Panc1 (cell line): ENCODE data around the gene FNIP1. TPM values are rescaled to one million over a fixed set of nuclear protein-coding genes. Genes with fewer than 3 reads are reported as not detected.
"Not testable (repeated sequence)": the region's sequence is repeated elsewhere in the genome, so short reads cannot be mapped to it uniquely, and the experiment has no call there.

Experiments used
- ATAC-seq: fragments of 200-7000 bp; cut with Tn5 transposase; 2 replicates; pipeline ENCODE4 v1.9.1; 2020; ENCODE audit warnings: mild to moderate bottlenecking, moderate library complexity
- BruUV-seq: library from RNA; stranded (reverse); fragments of 400-500 nt; replicated peaks from 2 replicates; lab custom pipeline; 2021; lab: Mats Ljungman, UMichigan
- CTCF ChIA-PET: fragments of 300-600 bp; sonication (Branson Sonifier 250); formaldehyde crosslinking; loops from one replicate; lab custom pipeline; 2022; ENCODE audit warnings: antibody characterized with exemption; lab: Charles Lee
- POLR2A ChIA-PET: fragments of 300-600 bp; sonication (Branson Sonifier 250); formaldehyde crosslinking; loops from one replicate; lab custom pipeline; 2022; ENCODE audit warnings: antibody characterized with exemption; lab: Charles Lee
- DNase-seq: peaks from one replicate; pipeline ENCODE4 v3.0.0-alpha.2; 2010; ENCODE audit warnings: low read depth, low spot score
- H3K27ac ChIP-seq: 2 replicates; pipeline ENCODE4 v1.5.1; 2011; ENCODE audit warnings: mild to moderate bottlenecking, low read length, inconsistent platforms
- H3K27me3 ChIP-seq: fragments of 200-500 bp; sonication (Bioruptor generic); 2 replicates; pipeline ENCODE4 v1.6.0; 2014; ENCODE audit warnings: low read length, inconsistent platforms; ENCODE audit not compliant: control insufficient read depth, insufficient read depth
- H3K36me3 ChIP-seq: fragments of 200-500 bp; sonication (Bioruptor generic); 2 replicates; pipeline ENCODE4 v1.5.1; 2014; ENCODE audit warnings: inconsistent platforms, mild to moderate bottlenecking, low read length, moderate library complexity; ENCODE audit not compliant: control insufficient read depth, insufficient read depth
- H3K4me1 ChIP-seq: 2 replicates; pipeline ENCODE4 v1.5.1; 2011; ENCODE audit warnings: inconsistent platforms, mild to moderate bottlenecking, low read length, moderate library complexity; ENCODE audit not compliant: control insufficient read depth, insufficient read depth
- H3K4me3 ChIP-seq, 2 experiments: 2 replicates each; pipeline ENCODE4 v1.5.1; 2011 to 2012; ENCODE audit warnings: low read depth in 2 of 2, low read length in 2 of 2, mild to moderate bottlenecking in 2 of 2, inconsistent platforms in 1 of 2, moderate library complexity in 1 of 2
- H3K9me3 ChIP-seq: fragments of 200-500 bp; sonication (Bioruptor generic); 2 replicates; pipeline ENCODE4 v1.5.1; 2014; ENCODE audit warnings: low read depth, mild to moderate bottlenecking, inconsistent platforms, low read length, moderate library complexity; ENCODE audit not compliant: control insufficient read depth, insufficient read depth
- CTCF ChIP-seq: fragments of 450-650 bp; IDR thresholded peaks from 2 replicates; pipeline ENCODE4 v1.5.1; 2017; ENCODE audit warnings: mild to moderate bottlenecking
- POLR2AphosphoS5 ChIP-seq: IDR thresholded peaks from 2 replicates; pipeline ENCODE4 v1.6.1; 2012; ENCODE audit warnings: mild to moderate bottlenecking, low read depth, low read length, moderate library complexity
- REST ChIP-seq, 2 experiments: IDR thresholded peaks; 2 replicates each; pipeline ENCODE4 v1.6.1; 2011 to 2012; ENCODE audit warnings: low read depth in 2 of 2, control low read depth in 1 of 2, low read length in 1 of 2, mild to moderate bottlenecking in 1 of 2, moderate library complexity in 1 of 2; ENCODE audit not compliant: insufficient read depth in 1 of 2
- SIN3A ChIP-seq: IDR thresholded peaks from 2 replicates; pipeline ENCODE4 v1.6.1; 2012; ENCODE audit warnings: low read depth, mild to moderate bottlenecking, low read length, moderate library complexity, borderline replicate concordance; ENCODE audit not compliant: insufficient read depth
- TCF7L2 ChIP-seq: IDR thresholded peaks from 2 replicates; pipeline ENCODE4 v1.6.1; 2011; ENCODE audit warnings: mild to moderate bottlenecking, low read depth, low read length, inconsistent platforms
- in situ Hi-C: cut with HindIII; loops from 2 replicates; pipeline ENCODE4 v1.10.0; 2016; ENCODE audit warnings: low sequenced_read_pairs, low pct_unique_long_range_greater_than_20kb
- intact Hi-C: fragments of 100-400 bp; cut with micrococcal nuclease; formaldehyde crosslinking; loops from one replicate; pipeline ENCODE4 v1.10.0; 2022; ENCODE audit not compliant: unreplicated experiment
- total RNA-seq: library from RNA; stranded (reverse); gene quantifications from one replicate; pipeline ENCODE4 v1.2.1, GENCODE V29; 2021; ENCODE audit not compliant: unreplicated experiment

Gene FNIP1
- total RNA-seq, 1 experiment from 2014 or later, result 48.3 TPM

GRCh38 chr5:131720714-131721113 lies 76.1 kb downstream of the FNIP1 start:
- POLR2A ChIA-PET, result no interaction called here
- TF ChIP-seq CTCF (no peak), SIN3A (no peak), POLR2AphosphoS5 (no peak), REST (IDR thresholded peaks at IDR 0.05; ENCODE audit: insufficient read depth in 1 of 2, low read depth in 2 of 2, low read length in 1 of 2) (no peak), TCF7L2 (no peak)
- Histone ChIP-seq H3K27ac (no peak overlapping the region), H3K4me3 (no peak overlapping the region), H3K27me3 (no peaks in the 10 kb centered on the region), H3K4me1 (no peaks in the 10 kb centered on the region), H3K36me3 (peaks cover 13% of the 10 kb centered on the region), H3K9me3 (no peaks in the 10 kb centered on the region)
- DNase-seq (no peak), ATAC-seq (no peak)
- CTCF ChIA-PET, result no interaction called here
- in situ Hi-C loops, result no loop called here
- no TSS peak for BruUV-seq
- intact Hi-C loops, result no loop called here

- no peak for TF ChIP-seq POLR2AphosphoS5
- Histone ChIP-seq H3K4me1 (no peaks in the 10 kb centered on the region), H3K36me3 (peaks cover 13% of the 10 kb centered on the region), H3K4me3 (no peak overlapping the region), H3K9me3 (no peaks in the 10 kb centered on the region), H3K27ac (no peak overlapping the region), H3K27me3 (no peaks in the 10 kb centered on the region)
- ChIA-PET CTCF (no interaction called here), POLR2A (no interaction called here)
- BruUV-seq, result no TSS peak
- DNase-seq (no peak), ATAC-seq (no peak)
- in situ Hi-C loops, result no loop called here
- intact Hi-C loops, result no loop called here
Observed at GRCh38 chr5:131719564-131719963, 77.3 kb downstream of the FNIP1 start.

- peaks cover 11% of the 10 kb centered on the region for H3K36me3 ChIP-seq
- DNase-seq, result no peak
- ChIA-PET POLR2A (no interaction called here), CTCF (no interaction called here)
- H3K27ac ChIP-seq, result no peak overlapping the region
- ATAC-seq, result no peak
- no peak overlapping the region for H3K4me3 ChIP-seq
- intact Hi-C loops (no loop called here), in situ Hi-C loops (no loop called here)
- H3K27me3 ChIP-seq, result no peaks in the 10 kb centered on the region
- no peak for TF ChIP-seq REST (IDR thresholded peaks at IDR 0.05; ENCODE audit: insufficient read depth in 1 of 2, low read depth in 2 of 2, low read length in 1 of 2)
- no peak for TF ChIP-seq TCF7L2
- no peak for TF ChIP-seq POLR2AphosphoS5
- no peak for TF ChIP-seq SIN3A
- H3K9me3 ChIP-seq, result no peaks in the 10 kb centered on the region
- no TSS peak for BruUV-seq
- no peaks in the 10 kb centered on the region for H3K4me1 ChIP-seq
Observed at GRCh38 chr5:131718487-131719014, 78.3 kb downstream of the FNIP1 start.

DNA sequence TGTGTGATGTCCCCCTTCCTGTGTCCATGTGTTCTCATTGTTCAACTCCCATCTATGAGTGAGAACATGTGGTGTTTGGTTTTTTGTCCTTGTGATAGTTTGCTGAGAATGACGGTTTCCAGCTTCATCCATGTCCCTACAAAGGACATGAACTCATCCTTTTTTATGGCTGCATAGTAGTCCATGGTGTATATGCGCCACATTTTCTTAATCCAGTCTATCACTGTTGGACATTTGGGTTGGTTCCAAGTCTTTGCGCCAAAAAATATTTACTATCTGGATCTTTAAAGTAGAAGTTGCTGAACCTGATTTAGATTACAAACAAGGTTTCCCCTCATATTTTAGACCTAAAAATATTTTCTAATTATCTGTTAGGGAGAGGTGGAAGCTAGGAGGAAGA lies 79.7 kb downstream of the FNIP1 start:
- DNase-seq, in situ Hi-C loops, ATAC-seq, H3K4me3 ChIP-seq, H3K27me3 ChIP-seq, intact Hi-C loops, H3K27ac ChIP-seq, H3K4me1 ChIP-seq, CTCF ChIA-PET, BruUV-seq, POLR2A ChIA-PET, H3K9me3 ChIP-seq, H3K36me3 ChIP-seq: not testable (repeated sequence)
